OCI-LY1 (cell line): ENCODE data around the gene CCDC87.

Source experiments
- H2AFZ ChIP-seq: fragments of 200-600 bp; sonication (generic), shearing (Covaris generic); 2 replicates; pipeline ENCODE4 v1.6.0; 2014; ENCODE audit warnings: antibody characterized with exemption, mild to moderate bottlenecking, low read length
- H3F3A ChIP-seq: fragments of 200-600 bp; sonication (generic), shearing (Covaris generic); 2 replicates; pipeline ENCODE4 v1.6.0; 2014; ENCODE audit warnings: mild to moderate bottlenecking, antibody characterized with exemption, low read length, moderate library complexity; ENCODE audit not compliant: insufficient read depth
- H3K27ac ChIP-seq: fragments of 200-600 bp; sonication (generic); 2 replicates; pipeline ENCODE4 v1.5.1; 2014; ENCODE audit warnings: low read length, mixed run types, mild to moderate bottlenecking, low read depth; ENCODE audit not compliant: poor library complexity, severe bottlenecking
- H3K27me3 ChIP-seq: fragments of 200-600 bp; sonication (generic); 2 replicates; pipeline ENCODE4 v1.6.0; 2014; ENCODE audit warnings: antibody characterized with exemption, mild to moderate bottlenecking, low read length, moderate library complexity; ENCODE audit not compliant: insufficient read depth
- H3K36me3 ChIP-seq: fragments of 200-600 bp; sonication (generic); 2 replicates; pipeline ENCODE4 v1.6.1; 2014; ENCODE audit warnings: mild to moderate bottlenecking, antibody characterized with exemption, low read length, moderate library complexity, mixed read lengths; ENCODE audit not compliant: insufficient read depth
- H3K4me1 ChIP-seq: fragments of 200-600 bp; sonication (generic); 2 replicates; pipeline ENCODE4 v1.5.1; 2014; ENCODE audit warnings: mild to moderate bottlenecking, low read length, moderate library complexity; ENCODE audit not compliant: insufficient read depth, severe bottlenecking
- H3K4me2 ChIP-seq: fragments of 200-600 bp; sonication (generic), shearing (Covaris generic); 2 replicates; pipeline ENCODE4 v1.6.1; 2014; ENCODE audit warnings: low read length
- H3K4me3 ChIP-seq: fragments of 200-600 bp; sonication (generic); 2 replicates; pipeline ENCODE4 v1.5.1; 2014; ENCODE audit warnings: low read length, low read depth, mild to moderate bottlenecking, mixed read lengths; ENCODE audit not compliant: poor library complexity, severe bottlenecking
- H3K79me2 ChIP-seq: fragments of 200-600 bp; shearing (Covaris generic); 2 replicates; pipeline ENCODE4 v1.6.1; 2016; ENCODE audit warnings: mixed run types, low read length, mixed read lengths; ENCODE audit not compliant: insufficient read depth
- H3K9ac ChIP-seq: fragments of 200-600 bp; sonication (generic), shearing (Covaris generic); 2 replicates; pipeline ENCODE4 v1.6.1; 2014; ENCODE audit warnings: mild to moderate bottlenecking, low read length, mixed read lengths
- H3K9me2 ChIP-seq: fragments of 200-600 bp; sonication (generic), shearing (Covaris generic); 2 replicates; pipeline ENCODE4 v1.6.1; 2014; ENCODE audit warnings: low read depth, mild to moderate bottlenecking, low read length, mixed read lengths
- H3K9me3 ChIP-seq: fragments of 200-600 bp; shearing (Covaris generic); 2 replicates; pipeline ENCODE4 v1.6.1; 2014; ENCODE audit warnings: low read length, mixed read lengths
- H4K20me1 ChIP-seq: fragments of 200-600 bp; sonication (generic), shearing (Covaris generic); 2 replicates; pipeline ENCODE4 v1.6.0; 2016; ENCODE audit warnings: mild to moderate bottlenecking, low read length; ENCODE audit not compliant: insufficient read depth
- CTCF ChIP-seq: fragments of 200-600 bp; sonication (generic), shearing (Covaris generic); IDR thresholded peaks from 2 replicates; pipeline ENCODE4 v1.5.1; 2017; ENCODE audit warnings: mild to moderate bottlenecking, antibody characterized with exemption, low read length, moderate library complexity, mixed read lengths
- EZH2 ChIP-seq: fragments of 200-600 bp; sonication (generic), shearing (Covaris generic); IDR thresholded peaks from 2 replicates; pipeline ENCODE4 v1.8.0; 2017; ENCODE audit warnings: borderline replicate concordance, mixed run types, mild to moderate bottlenecking, antibody characterized with exemption, low read length, moderate library complexity, mixed read lengths

CCDC87 gene

GRCh38 chr11:66624450-66624849, 31.6 kb upstream of the CCDC87 start:
- H3K9me2 ChIP-seq = no peaks in the 10 kb centered on the region
- no peaks in the 10 kb centered on the region for H3K9me3 ChIP-seq
- H3K9ac ChIP-seq = no peak overlapping the region
- H4K20me1 ChIP-seq = peaks cover 3% of the 10 kb centered on the region; the same call in 1 of the 2 replicates
- H3K79me2 ChIP-seq = peaks cover 97% of the 10 kb centered on the region
- H3K4me3 ChIP-seq = no peak overlapping the region
- H3K4me2 ChIP-seq = no peak overlapping the region
- H3K4me1 ChIP-seq = peaks cover 34% of the 10 kb centered on the region
- no peak for TF ChIP-seq EZH2
- no peak for TF ChIP-seq CTCF
- H2AFZ ChIP-seq = no peak overlapping the region
- no peaks in the 10 kb centered on the region for H3K27me3 ChIP-seq
- H3K27ac ChIP-seq = no peak overlapping the region
- peaks cover 95% of the 10 kb centered on the region for H3K36me3 ChIP-seq
- no peaks in the 10 kb centered on the region for H3F3A ChIP-seq

GRCh38 chr11:66619080-66619554, 26.3 kb upstream of the CCDC87 start:
- no peaks in the 10 kb centered on the region for H3K27me3 ChIP-seq
- peaks cover 59% of the 10 kb centered on the region for H3K4me1 ChIP-seq
- peak overlapping the region; percentile 89 for H3K4me2 ChIP-seq
- H3K9me3 ChIP-seq = no peaks in the 10 kb centered on the region
- H3K27ac ChIP-seq = peak overlapping the region; percentile 21
- peaks cover 68% of the 10 kb centered on the region for H3K36me3 ChIP-seq
- H3K79me2 ChIP-seq = peaks cover 76% of the 10 kb centered on the region
- TF ChIP-seq CTCF = no peak
- no peak for TF ChIP-seq EZH2
- H3K9me2 ChIP-seq = no peaks in the 10 kb centered on the region
- no peak overlapping the region for H2AFZ ChIP-seq
- peaks cover 3% of the 10 kb centered on the region; the same call in 1 of the 2 replicates for H4K20me1 ChIP-seq
- peak overlapping the region; percentile 81 for H3K4me3 ChIP-seq
- no peaks in the 10 kb centered on the region for H3F3A ChIP-seq
- H3K9ac ChIP-seq = peak overlapping the region; percentile 83; the same call in 1 of the 2 replicates

- Histone ChIP-seq H3K4me2 (peak overlapping the region; percentile 89), H4K20me1 (no peaks in the 10 kb centered on the region), H3K4me1 (peaks cover 53% of the 10 kb centered on the region), H3K27ac (peak overlapping the region; percentile 71), H3K9me3 (no peaks in the 10 kb centered on the region), H3K36me3 (peaks cover 49% of the 10 kb centered on the region), H3K27me3 (no peaks in the 10 kb centered on the region), H3K79me2 (peaks cover 58% of the 10 kb centered on the region), H3F3A (no peaks in the 10 kb centered on the region), H3K9me2 (no peaks in the 10 kb centered on the region), H3K9ac (peak overlapping the region; percentile 83), H2AFZ (no peak overlapping the region), H3K4me3 (peak overlapping the region; percentile 81)
- TF ChIP-seq EZH2 (no peak), CTCF (no peak)
These were observed 24.4 kb upstream of the CCDC87 start for GRCh38 chr11:66617155-66617834.
